GM06990 (cell line): ENCODE measurements around the gene POLR3K.

ENCODE experiments used
- DNase-seq: peaks from one replicate; pipeline ENCODE4 v3.0.0-alpha.2; 2011; ENCODE audit not compliant: insufficient read length; ENCODE audit errors: extremely low read depth
- H3K27me3 ChIP-seq: replicated peaks from 2 replicates; pipeline ENCODE4 v1.6.0; 2011; ENCODE audit warnings: low read length; ENCODE audit not compliant: control insufficient read depth, insufficient read depth
- H3K36me3 ChIP-seq: 2 replicates; pipeline ENCODE4 v1.5.1; 2011; ENCODE audit warnings: low read length; ENCODE audit not compliant: control insufficient read depth, insufficient read depth
- H3K4me3 ChIP-seq: replicated peaks from 2 replicates; pipeline ENCODE4 v1.5.1; 2011; ENCODE audit warnings: low read depth, mild to moderate bottlenecking, control low read depth, low read length
- TF ChIP-seq, protein P1 (sequence below): IDR thresholded peaks from 2 replicates; pipeline ENCODE4 v1.5.1; 2011; ENCODE audit warnings: low read length, control low read depth, mild to moderate bottlenecking, inconsistent platforms; ENCODE audit not compliant: insufficient read depth, poor library complexity, severe bottlenecking

The POLR3K gene

GRCh38 chr16:44655-45054 is 8.8 kb downstream of the POLR3K start:
- no peak for DNase-seq
- H3K27me3 ChIP-seq, result no peaks in the 10 kb centered on the region
- no peak overlapping the region for H3K4me3 ChIP-seq
- peaks cover 27% of the 10 kb centered on the region for H3K36me3 ChIP-seq
- TF ChIP-seq, protein P1, sequence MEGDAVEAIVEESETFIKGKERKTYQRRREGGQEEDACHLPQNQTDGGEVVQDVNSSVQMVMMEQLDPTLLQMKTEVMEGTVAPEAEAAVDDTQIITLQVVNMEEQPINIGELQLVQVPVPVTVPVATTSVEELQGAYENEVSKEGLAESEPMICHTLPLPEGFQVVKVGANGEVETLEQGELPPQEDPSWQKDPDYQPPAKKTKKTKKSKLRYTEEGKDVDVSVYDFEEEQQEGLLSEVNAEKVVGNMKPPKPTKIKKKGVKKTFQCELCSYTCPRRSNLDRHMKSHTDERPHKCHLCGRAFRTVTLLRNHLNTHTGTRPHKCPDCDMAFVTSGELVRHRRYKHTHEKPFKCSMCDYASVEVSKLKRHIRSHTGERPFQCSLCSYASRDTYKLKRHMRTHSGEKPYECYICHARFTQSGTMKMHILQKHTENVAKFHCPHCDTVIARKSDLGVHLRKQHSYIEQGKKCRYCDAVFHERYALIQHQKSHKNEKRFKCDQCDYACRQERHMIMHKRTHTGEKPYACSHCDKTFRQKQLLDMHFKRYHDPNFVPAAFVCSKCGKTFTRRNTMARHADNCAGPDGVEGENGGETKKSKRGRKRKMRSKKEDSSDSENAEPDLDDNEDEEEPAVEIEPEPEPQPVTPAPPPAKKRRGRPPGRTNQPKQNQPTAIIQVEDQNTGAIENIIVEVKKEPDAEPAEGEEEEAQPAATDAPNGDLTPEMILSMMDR, result no peak

GRCh38 chr16:43294-43693 is 10.1 kb downstream of the POLR3K start:
- TF ChIP-seq, protein P1, result no peak
- no peak for DNase-seq
- no peaks in the 10 kb centered on the region for H3K27me3 ChIP-seq
- H3K36me3 ChIP-seq, result peaks cover 27% of the 10 kb centered on the region
- no peak overlapping the region for H3K4me3 ChIP-seq

DNA sequence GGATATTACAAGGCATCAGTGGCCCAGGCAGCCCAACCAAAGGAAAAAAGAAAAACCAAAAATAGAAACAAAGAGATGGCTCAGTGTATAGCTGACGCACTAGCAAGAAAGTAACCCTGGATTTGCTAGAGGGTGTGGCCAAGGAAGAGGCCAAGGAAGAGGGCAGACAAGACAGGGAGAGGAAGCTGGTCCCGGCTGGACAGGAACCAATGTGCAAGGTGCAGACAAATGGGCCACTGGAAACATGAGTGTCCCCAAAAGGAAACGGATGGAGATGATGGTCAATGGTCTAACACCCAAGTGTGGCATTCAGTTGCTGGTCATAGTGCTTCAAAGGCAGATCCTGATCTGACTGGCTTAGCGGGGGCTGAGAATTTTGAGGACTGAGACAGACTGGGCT is 10.7 kb downstream of the POLR3K start:
- no peaks in the 10 kb centered on the region for H3K27me3 ChIP-seq
- TF ChIP-seq, protein P1, result no peak
- no peak for DNase-seq
- H3K4me3 ChIP-seq, result no peak overlapping the region
- peaks cover 25% of the 10 kb centered on the region for H3K36me3 ChIP-seq

GRCh38 chr16:42069-42457 is 11.3 kb downstream of the POLR3K start:
- no peak for DNase-seq
- TF ChIP-seq, protein P1, result no peak
- H3K27me3 ChIP-seq, result no peaks in the 10 kb centered on the region
- peaks cover 25% of the 10 kb centered on the region for H3K36me3 ChIP-seq
- H3K4me3 ChIP-seq, result no peak overlapping the region

- Histone ChIP-seq H3K27me3 (no peaks in the 10 kb centered on the region), H3K36me3 (peaks cover 24% of the 10 kb centered on the region), H3K4me3 (no peak overlapping the region)
- TF ChIP-seq, protein P1, result no peak
- DNase-seq, result no peak
These were observed 11.9 kb downstream of the POLR3K start for GRCh38 chr16:41439-42068.
